NCI-H1694 (cell line): ENCODE measurements around the gene C12orf42.
A peak's percentile ranks its signal among the peaks of the same experiment; 100 is the strongest.

Experiments
- DNase-seq: peaks from one replicate; lab custom pipeline; 2025; lab: John Stamatoyannopoulos, UW

The C12orf42 gene

GRCh38 chr12:103495469-103496456 is at the start of gene C12orf42:
TSS of gene C12orf42 (minus strand) at chr12:103495968. CDS start at chr12:103478426, 17,542 bp downstream.
- peak; percentile 68 for DNase-seq

- no peak for DNase-seq
These were observed 46.3 kb upstream of the C12orf42 start for GRCh38 chr12:103542078-103542477.

- no peak for DNase-seq
These were observed 44.6 kb upstream of the C12orf42 start for GRCh38 chr12:103540319-103540718.

- DNase-seq, result no peak
These were observed 42.6 kb upstream of the C12orf42 start for GRCh38 chr12:103538397-103538796.

- DNase-seq, result peak; percentile 25
These were observed 34.7 kb upstream of the C12orf42 start for GRCh38 chr12:103530307-103531066.

- DNase-seq, result peak; percentile 86
These were observed 33.5 kb upstream of the C12orf42 start for GRCh38 chr12:103529306-103529705.

GRCh38 chr12:103524238-103524875 is 28.6 kb upstream of the C12orf42 start:
- DNase-seq, result no peak

GRCh38 chr12:103523771-103524170 is 28.0 kb upstream of the C12orf42 start:
- DNase-seq, result peak; percentile 17

- no peak for DNase-seq
These were observed 25.0 kb upstream of the C12orf42 start for GRCh38 chr12:103520686-103521215.

GRCh38 chr12:103519632-103520031 is 23.9 kb upstream of the C12orf42 start:
- DNase-seq, result no peak

- DNase-seq, result no peak
These were observed 23.1 kb upstream of the C12orf42 start for GRCh38 chr12:103518899-103519298.

GRCh38 chr12:103517161-103517560 is 21.4 kb upstream of the C12orf42 start:
- DNase-seq, result no peak

- no peak for DNase-seq
These were observed 19.6 kb upstream of the C12orf42 start for GRCh38 chr12:103515341-103515740.

GRCh38 chr12:103513875-103514274 is 18.1 kb upstream of the C12orf42 start:
- DNase-seq, result no peak

GRCh38 chr12:103505371-103506236 is 9.8 kb upstream of the C12orf42 start:
- no peak for DNase-seq

- DNase-seq, result no peak
These were observed 8.8 kb upstream of the C12orf42 start for GRCh38 chr12:103504606-103505005.

- DNase-seq, result peak; percentile 3
These were observed 8.0 kb upstream of the C12orf42 start for GRCh38 chr12:103503546-103504480.

- no peak for DNase-seq
These were observed 5.7 kb upstream of the C12orf42 start for GRCh38 chr12:103501447-103501846.

- DNase-seq, result no peak
These were observed 3.8 kb upstream of the C12orf42 start for GRCh38 chr12:103499571-103499970.

- no peak for DNase-seq
These were observed 3.2 kb upstream of the C12orf42 start for GRCh38 chr12:103498990-103499389.
